Esophagus squamous epithelium (tissue), 4 donors: Measurements from ENCODE around the gene CFAP20DC.
"Not testable (repeated sequence)": the region's sequence is repeated elsewhere in the genome, so short reads cannot be mapped to it uniquely, and the experiment has no call there.

Source experiments
- POLR2A ChIP-seq, 4 donors: fragments of 450-650 bp; IDR thresholded peaks; one replicate each; pipeline ENCODE4 v1.6.1; 2017; ENCODE audit warnings: antibody characterized with exemption in 4 of 4, mild to moderate bottlenecking in 4 of 4, moderate library complexity in 3 of 4
- TF ChIP-seq, protein P1 (sequence below), 6 experiments: fragments of 450-650 bp in 4 of 6; fragments of 200-600 bp in 2 of 6; sonication (generic) in 2 of 6; IDR thresholded peaks; one replicate each; pipeline ENCODE4 v1.5.1; 2016 to 2019; ENCODE audit warnings: antibody characterized with exemption in 6 of 6, mild to moderate bottlenecking in 4 of 6, moderate library complexity in 4 of 6

DNA sequence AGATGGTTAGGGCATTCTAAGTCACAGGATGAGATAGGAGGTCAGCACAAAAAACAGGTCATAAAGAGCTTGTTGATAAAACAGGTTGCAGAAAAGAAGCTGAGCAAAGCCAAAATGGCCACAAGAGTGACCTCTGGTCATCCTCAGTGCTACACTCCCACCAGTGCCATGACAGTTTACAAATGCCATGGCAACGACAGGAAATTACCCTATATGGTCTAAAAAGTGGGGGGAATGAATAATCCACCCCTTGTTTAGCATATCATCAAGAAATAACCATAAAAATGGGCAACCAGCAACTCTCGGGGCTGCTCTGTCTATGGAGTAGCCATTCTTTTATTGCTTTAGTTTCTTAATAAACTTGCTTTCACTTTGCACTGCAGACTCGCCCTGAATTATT is 353.0 kb downstream of the CFAP20DC start:
- TF ChIP-seq, protein P1, sequence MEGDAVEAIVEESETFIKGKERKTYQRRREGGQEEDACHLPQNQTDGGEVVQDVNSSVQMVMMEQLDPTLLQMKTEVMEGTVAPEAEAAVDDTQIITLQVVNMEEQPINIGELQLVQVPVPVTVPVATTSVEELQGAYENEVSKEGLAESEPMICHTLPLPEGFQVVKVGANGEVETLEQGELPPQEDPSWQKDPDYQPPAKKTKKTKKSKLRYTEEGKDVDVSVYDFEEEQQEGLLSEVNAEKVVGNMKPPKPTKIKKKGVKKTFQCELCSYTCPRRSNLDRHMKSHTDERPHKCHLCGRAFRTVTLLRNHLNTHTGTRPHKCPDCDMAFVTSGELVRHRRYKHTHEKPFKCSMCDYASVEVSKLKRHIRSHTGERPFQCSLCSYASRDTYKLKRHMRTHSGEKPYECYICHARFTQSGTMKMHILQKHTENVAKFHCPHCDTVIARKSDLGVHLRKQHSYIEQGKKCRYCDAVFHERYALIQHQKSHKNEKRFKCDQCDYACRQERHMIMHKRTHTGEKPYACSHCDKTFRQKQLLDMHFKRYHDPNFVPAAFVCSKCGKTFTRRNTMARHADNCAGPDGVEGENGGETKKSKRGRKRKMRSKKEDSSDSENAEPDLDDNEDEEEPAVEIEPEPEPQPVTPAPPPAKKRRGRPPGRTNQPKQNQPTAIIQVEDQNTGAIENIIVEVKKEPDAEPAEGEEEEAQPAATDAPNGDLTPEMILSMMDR (IDR thresholded peaks at IDR 0.05): not testable (repeated sequence)
- TF ChIP-seq POLR2A (IDR thresholded peaks at IDR 0.05): not testable (repeated sequence)
